ENCODE results near the gene TOP2B.

Gene TOP2B

GRCh38 chr3:25576831-25577454 is 87.8 kb downstream of the TOP2B start:
- Histone ChIP-seq H3K9me3 (no peaks in the 10 kb centered on the region), H3K27ac (no peak overlapping the region), H3K27me3 (no peaks in the 10 kb centered on the region), H3K4me3 (no peak overlapping the region), H3K36me3 (peaks cover 0 to 14% (median 1%) of the 10 kb centered on the region in 3 donors), H3K4me1 (peaks cover 0 to 18% (median 7%) of the 10 kb centered on the region in 4 donors)
- no peak for TF ChIP-seq CTCF (IDR thresholded peaks at IDR 0.05)
- intact Hi-C loops (cut with DNase I; ENCODE audit: low total_unique reads) = loop anchor here (10.0 kb wide), 1 partner anchor 542 kb away; no protein-coding TSS in a partner anchor
- no peak for DNase-seq

DNA sequence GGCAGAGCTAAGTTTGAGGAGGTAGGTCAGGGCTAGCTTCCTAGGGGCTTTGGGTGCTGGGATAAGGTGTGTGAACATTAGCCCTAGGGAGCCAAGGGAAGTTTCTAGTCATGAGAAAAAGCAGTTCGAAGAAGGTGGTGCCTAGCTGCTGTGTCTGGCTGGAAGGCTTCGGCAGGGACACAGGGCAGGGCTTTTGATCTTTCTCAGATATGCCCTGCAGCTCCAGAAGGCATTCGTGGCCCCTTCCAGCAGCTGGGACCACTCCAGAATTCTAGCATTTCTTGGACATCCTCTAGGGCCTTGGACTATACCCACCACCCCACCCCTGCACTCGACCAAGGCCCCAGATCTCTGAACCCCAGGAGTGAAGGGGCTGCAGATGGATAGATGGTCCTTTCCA is 88.6 kb downstream of the TOP2B start:
- Histone ChIP-seq H3K36me3 (peaks cover 0 to 12% (median 0%) of the 10 kb centered on the region in 3 donors), H3K4me1 (peaks cover 0 to 18% (median 7%) of the 10 kb centered on the region in 4 donors), H3K9me3 (no peaks in the 10 kb centered on the region), H3K4me3 (no peak overlapping the region), H3K27me3 (no peaks in the 10 kb centered on the region), H3K27ac (no peak overlapping the region)
- intact Hi-C loops (cut with DNase I; ENCODE audit: low total_unique reads) = loop anchor here (10.0 kb wide), 1 partner anchor 541 kb away; no protein-coding TSS in a partner anchor
- TF ChIP-seq CTCF (IDR thresholded peaks at IDR 0.05) = no peak
- no peak for DNase-seq

GRCh38 chr3:25575001-25575400 is 89.7 kb downstream of the TOP2B start:
- no peak for DNase-seq
- TF ChIP-seq CTCF (IDR thresholded peaks at IDR 0.05) = no peak
- Histone ChIP-seq H3K4me3 (no peak overlapping the region), H3K27me3 (no peaks in the 10 kb centered on the region), H3K27ac (no peak overlapping the region), H3K9me3 (no peaks in the 10 kb centered on the region), H3K4me1 (peaks cover 0 to 18% (median 7%) of the 10 kb centered on the region in 4 donors), H3K36me3 (peaks cover 0 to 13% (median 0%) of the 10 kb centered on the region in 3 donors)
- intact Hi-C loops (cut with DNase I; ENCODE audit: low total_unique reads) = loop anchor here (10.0 kb wide), 1 partner anchor 540 kb away; no protein-coding TSS in a partner anchor

DNA sequence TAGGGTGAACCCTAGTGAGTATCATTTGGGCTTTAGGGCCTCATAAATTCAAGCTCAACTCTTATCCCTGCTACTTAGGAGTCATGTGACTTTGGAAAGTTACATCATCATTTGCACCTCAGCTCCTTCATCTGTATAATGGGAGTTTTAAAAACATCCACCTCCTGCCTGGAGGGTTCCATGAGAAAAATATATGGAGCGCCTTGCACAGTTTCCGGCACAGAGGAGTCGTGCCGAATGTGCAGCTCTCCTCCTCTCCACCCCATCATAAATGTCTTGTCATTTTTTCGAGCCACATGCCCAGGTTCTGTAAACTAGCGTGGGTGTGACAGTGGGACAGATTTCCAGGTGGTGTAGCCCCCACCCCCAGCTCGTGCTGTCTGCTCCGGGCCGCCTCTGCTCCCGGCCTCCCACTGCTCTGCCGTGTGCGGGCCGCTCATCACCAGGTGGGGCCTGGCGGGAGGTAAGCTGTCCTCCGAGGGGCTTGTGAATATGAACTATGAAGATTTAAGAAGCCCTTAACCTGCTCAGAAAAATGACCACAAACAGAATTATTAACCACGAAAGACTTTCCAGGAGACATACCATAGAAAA is 90.4 kb downstream of the TOP2B start:
- peaks cover 0 to 16% (median 0%) of the 10 kb centered on the region in 3 donors for H3K36me3 ChIP-seq

More for the DNA sequence above, 90.4 kb downstream of the TOP2B start:
- DNase-seq = no peak
- no peak for TF ChIP-seq CTCF (IDR thresholded peaks at IDR 0.05)
- Histone ChIP-seq H3K4me3 (no peak overlapping the region), H3K9me3 (no peaks in the 10 kb centered on the region), H3K4me1 (peaks cover 0 to 18% (median 7%) of the 10 kb centered on the region in 4 donors), H3K27ac (peak overlapping the region in 1 of 2 donors; percentile 67), H3K27me3 (no peaks in the 10 kb centered on the region)
- intact Hi-C loops (cut with DNase I; ENCODE audit: low total_unique reads) = loop anchor here (10.0 kb wide), 1 partner anchor 539 kb away; no protein-coding TSS in a partner anchor
